ENCODE data around the gene TEX38. TPM values are rescaled to one million over a fixed set of nuclear protein-coding genes. Genes with fewer than 3 reads are reported as not detected.
"Not testable (repeated sequence)": the region's sequence is repeated elsewhere in the genome, so short reads cannot be mapped to it uniquely, and the experiment has no call there.

TEX38 gene
- total RNA-seq, 1 experiment from 2014 or later: not detected

- no peak overlapping the region for H3K27ac Mint-ChIP-seq (ENCODE audit: unreplicated experiment)
- H3K4me3 Mint-ChIP-seq (ENCODE audit: low read depth, unreplicated experiment): no peak overlapping the region
- CTCF ChIA-PET: no interaction called here
Measured at GRCh38 chr1:46689897-46690296, 18.2 kb downstream of the TEX38 start.

DNA sequence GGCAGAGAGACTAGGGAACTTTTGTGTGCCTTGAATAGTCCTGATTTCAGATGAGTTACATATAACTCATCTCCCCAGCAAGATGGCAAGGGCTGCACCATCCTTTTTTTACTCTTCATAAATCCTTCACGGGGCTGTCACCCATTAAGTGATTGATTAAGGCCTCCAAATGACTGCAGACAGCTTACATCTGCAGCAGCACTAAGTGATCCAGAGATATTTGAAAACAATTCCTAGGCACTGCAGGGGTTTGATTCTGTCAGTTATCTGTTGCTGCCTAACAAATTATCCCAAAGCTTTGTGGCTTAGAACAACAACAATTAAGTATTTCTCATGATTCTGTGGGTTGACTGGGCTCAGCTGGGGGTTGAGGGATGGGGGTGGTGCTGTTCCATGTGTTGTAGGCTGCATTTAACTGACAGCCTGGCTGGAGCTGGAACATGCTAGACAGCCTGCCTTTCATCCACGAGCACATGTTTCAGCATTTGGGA is 19.3 kb downstream of the TEX38 start:
- intact Hi-C loops (cut with micrococcal nuclease; ENCODE audit: unreplicated experiment): no loop called here
- Mint-ChIP-seq H3K9me3 (ENCODE audit: low read depth, unreplicated experiment) (peaks cover 2% of the 10 kb centered on the region), H3K27ac (ENCODE audit: unreplicated experiment) (no peak overlapping the region), H3K27me3 (ENCODE audit: unreplicated experiment) (no peaks in the 10 kb centered on the region), H3K4me3 (ENCODE audit: low read depth, unreplicated experiment) (no peak overlapping the region), H3K4me1 (ENCODE audit: low read depth, unreplicated experiment) (peaks cover 21% of the 10 kb centered on the region), H3K36me3 (ENCODE audit: insufficient read depth, unreplicated experiment) (peaks cover 46% of the 10 kb centered on the region)
- CTCF ChIA-PET: interaction anchor here (0.6 kb wide), 3 partner anchors 58 to 1784 kb away, joined by 3 read pairs; no protein-coding TSS in a partner anchor
- TF ChIP-seq, protein P1, sequence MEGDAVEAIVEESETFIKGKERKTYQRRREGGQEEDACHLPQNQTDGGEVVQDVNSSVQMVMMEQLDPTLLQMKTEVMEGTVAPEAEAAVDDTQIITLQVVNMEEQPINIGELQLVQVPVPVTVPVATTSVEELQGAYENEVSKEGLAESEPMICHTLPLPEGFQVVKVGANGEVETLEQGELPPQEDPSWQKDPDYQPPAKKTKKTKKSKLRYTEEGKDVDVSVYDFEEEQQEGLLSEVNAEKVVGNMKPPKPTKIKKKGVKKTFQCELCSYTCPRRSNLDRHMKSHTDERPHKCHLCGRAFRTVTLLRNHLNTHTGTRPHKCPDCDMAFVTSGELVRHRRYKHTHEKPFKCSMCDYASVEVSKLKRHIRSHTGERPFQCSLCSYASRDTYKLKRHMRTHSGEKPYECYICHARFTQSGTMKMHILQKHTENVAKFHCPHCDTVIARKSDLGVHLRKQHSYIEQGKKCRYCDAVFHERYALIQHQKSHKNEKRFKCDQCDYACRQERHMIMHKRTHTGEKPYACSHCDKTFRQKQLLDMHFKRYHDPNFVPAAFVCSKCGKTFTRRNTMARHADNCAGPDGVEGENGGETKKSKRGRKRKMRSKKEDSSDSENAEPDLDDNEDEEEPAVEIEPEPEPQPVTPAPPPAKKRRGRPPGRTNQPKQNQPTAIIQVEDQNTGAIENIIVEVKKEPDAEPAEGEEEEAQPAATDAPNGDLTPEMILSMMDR (IDR thresholded peaks at IDR 0.05; ENCODE audit: unreplicated experiment): no peak
- no peak for DNase-seq
- BruUV-seq (replicated peaks): no TSS peak

More at GRCh38 chr1:46689897-46690296, 18.2 kb downstream of the TEX38 start:
- Mint-ChIP-seq H3K4me1 (ENCODE audit: low read depth, unreplicated experiment) (peaks cover 21% of the 10 kb centered on the region), H3K36me3 (ENCODE audit: insufficient read depth, unreplicated experiment) (peaks cover 37% of the 10 kb centered on the region), H3K9me3 (ENCODE audit: low read depth, unreplicated experiment) (no peaks in the 10 kb centered on the region), H3K27me3 (ENCODE audit: unreplicated experiment) (no peaks in the 10 kb centered on the region)
- intact Hi-C loops (cut with micrococcal nuclease; ENCODE audit: unreplicated experiment): no loop called here
- DNase-seq: no peak
- TF ChIP-seq, protein P1 (IDR thresholded peaks at IDR 0.05; ENCODE audit: unreplicated experiment): no peak
- no TSS peak for BruUV-seq (replicated peaks)

GRCh38 chr1:46691997-46692790 is 20.5 kb downstream of the TEX38 start:
- peaks cover 11% of the 10 kb centered on the region for H3K4me1 Mint-ChIP-seq (ENCODE audit: low read depth, unreplicated experiment)
- H3K9me3 Mint-ChIP-seq (ENCODE audit: low read depth, unreplicated experiment): peaks cover 2% of the 10 kb centered on the region
- TF ChIP-seq, protein P1 (IDR thresholded peaks at IDR 0.05; ENCODE audit: unreplicated experiment): no peak
- no peak overlapping the region for H3K4me3 Mint-ChIP-seq (ENCODE audit: low read depth, unreplicated experiment)
- intact Hi-C loops (cut with micrococcal nuclease; ENCODE audit: unreplicated experiment): no loop called here
- peaks cover 41% of the 10 kb centered on the region for H3K36me3 Mint-ChIP-seq (ENCODE audit: insufficient read depth, unreplicated experiment)
- CTCF ChIA-PET: no interaction called here
- DNase-seq: no peak
- no TSS peak for BruUV-seq (replicated peaks)
- no peak overlapping the region for H3K27ac Mint-ChIP-seq (ENCODE audit: unreplicated experiment)
- no peaks in the 10 kb centered on the region for H3K27me3 Mint-ChIP-seq (ENCODE audit: unreplicated experiment)

DNA sequence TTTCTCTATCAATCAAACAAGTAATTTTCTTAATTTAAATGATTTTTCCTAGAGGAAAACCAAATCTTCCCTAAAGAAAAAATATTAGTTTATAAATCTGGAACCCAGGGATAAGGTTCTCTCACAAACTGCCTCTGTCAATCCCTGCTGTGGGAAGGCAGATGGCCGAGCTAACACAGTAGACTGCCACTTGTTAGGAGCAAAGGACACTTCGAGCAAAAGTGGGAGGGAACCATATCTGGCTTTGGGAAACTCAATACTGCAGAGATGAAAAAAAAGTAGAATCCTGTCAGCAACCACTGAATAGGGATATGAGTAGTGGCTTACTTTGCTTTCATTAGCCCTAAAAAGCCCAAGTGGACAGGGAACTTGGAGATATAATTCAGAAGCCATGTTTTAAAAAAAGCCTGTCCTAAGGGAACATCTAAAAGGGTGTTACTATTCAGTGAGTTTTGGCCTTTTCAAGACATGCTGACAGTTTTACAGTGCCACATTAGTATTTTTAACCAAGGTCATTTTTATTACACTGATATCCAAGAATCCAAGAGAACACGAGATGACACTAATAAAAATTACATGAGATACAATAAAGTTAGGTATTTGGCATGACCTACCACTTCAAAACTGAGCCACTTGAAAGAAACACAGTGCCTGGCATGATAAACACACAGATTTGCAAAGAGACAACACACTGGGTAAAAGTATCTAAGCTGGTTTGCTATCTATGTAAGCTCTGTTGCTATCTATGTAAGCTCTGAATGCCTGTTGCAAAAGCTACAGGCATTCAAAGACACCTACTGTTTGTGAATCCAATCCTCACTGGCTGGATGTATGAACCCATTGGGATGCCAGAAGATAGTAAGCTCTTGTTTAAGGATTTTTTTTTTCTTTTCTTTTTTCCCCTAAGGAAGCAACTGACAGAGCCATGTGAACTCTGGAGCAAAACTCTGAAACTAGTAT is 21.4 kb downstream of the TEX38 start:
- peaks cover 3% of the 10 kb centered on the region for H3K4me1 Mint-ChIP-seq (ENCODE audit: low read depth, unreplicated experiment)
- H3K36me3 Mint-ChIP-seq (ENCODE audit: insufficient read depth, unreplicated experiment): peaks cover 39% of the 10 kb centered on the region
- TF ChIP-seq, protein P1 (IDR thresholded peaks at IDR 0.05; ENCODE audit: unreplicated experiment): no peak
- CTCF ChIA-PET: no interaction called here
- H3K27me3 Mint-ChIP-seq (ENCODE audit: unreplicated experiment): no peaks in the 10 kb centered on the region
- intact Hi-C loops (cut with micrococcal nuclease; ENCODE audit: unreplicated experiment): no loop called here
- no peak overlapping the region for H3K4me3 Mint-ChIP-seq (ENCODE audit: low read depth, unreplicated experiment)
- no peak for DNase-seq
- TSS peak; percentile 14 for BruUV-seq (replicated peaks)
- no peak overlapping the region for H3K27ac Mint-ChIP-seq (ENCODE audit: unreplicated experiment)
- peaks cover 2% of the 10 kb centered on the region for H3K9me3 Mint-ChIP-seq (ENCODE audit: low read depth, unreplicated experiment)

GRCh38 chr1:46694676-46695075 is 23.0 kb downstream of the TEX38 start:
- H3K9me3 Mint-ChIP-seq (ENCODE audit: low read depth, unreplicated experiment); H3K27ac Mint-ChIP-seq (ENCODE audit: unreplicated experiment); DNase-seq; H3K27me3 Mint-ChIP-seq (ENCODE audit: unreplicated experiment); intact Hi-C loops (cut with micrococcal nuclease; ENCODE audit: unreplicated experiment); CTCF ChIA-PET; H3K4me1 Mint-ChIP-seq (ENCODE audit: low read depth, unreplicated experiment); H3K4me3 Mint-ChIP-seq (ENCODE audit: low read depth, unreplicated experiment); BruUV-seq (replicated peaks): not testable (repeated sequence)
- peaks cover 35% of the 10 kb centered on the region for H3K36me3 Mint-ChIP-seq (ENCODE audit: insufficient read depth, unreplicated experiment)
